ENCODE measurements around the gene AADACL4. TPM values are rescaled to one million over a fixed set of nuclear protein-coding genes. Genes with fewer than 3 reads are reported as not detected.

The AADACL4 gene
- total and polyA plus RNA-seq, 2 of the 8 experiments (the other 6 are each of a cell fraction or from before 2014, with no cell fraction given) = 0.08 TPM; not detected in 1

DNA sequence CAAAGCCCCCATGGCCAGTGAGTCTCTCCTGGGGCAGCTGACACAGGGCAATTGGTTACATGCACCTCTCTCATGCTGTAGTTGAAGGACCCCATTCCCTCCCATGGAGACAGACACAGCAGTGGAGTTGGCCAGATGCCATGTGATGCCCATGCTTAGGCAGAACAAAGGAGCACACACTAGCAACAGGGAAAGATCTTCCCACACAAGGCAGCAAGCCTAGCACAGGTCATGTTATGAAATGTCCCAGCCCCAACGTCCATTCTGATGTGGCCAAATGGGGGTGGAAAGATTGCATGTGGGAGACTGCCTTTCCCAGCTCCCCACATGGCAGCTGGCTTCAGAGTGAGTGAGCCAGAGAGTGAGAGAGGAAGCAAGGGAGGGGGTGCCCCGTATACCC, 34.5 kb downstream of the AADACL4 start (continued):
- TF ChIP-seq, protein P1, sequence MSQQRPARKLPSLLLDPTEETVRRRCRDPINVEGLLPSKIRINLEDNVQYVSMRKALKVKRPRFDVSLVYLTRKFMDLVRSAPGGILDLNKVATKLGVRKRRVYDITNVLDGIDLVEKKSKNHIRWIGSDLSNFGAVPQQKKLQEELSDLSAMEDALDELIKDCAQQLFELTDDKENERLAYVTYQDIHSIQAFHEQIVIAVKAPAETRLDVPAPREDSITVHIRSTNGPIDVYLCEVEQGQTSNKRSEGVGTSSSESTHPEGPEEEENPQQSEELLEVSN (IDR thresholded peaks at IDR 0.05) = no peak
- TF ChIP-seq, protein P2, sequence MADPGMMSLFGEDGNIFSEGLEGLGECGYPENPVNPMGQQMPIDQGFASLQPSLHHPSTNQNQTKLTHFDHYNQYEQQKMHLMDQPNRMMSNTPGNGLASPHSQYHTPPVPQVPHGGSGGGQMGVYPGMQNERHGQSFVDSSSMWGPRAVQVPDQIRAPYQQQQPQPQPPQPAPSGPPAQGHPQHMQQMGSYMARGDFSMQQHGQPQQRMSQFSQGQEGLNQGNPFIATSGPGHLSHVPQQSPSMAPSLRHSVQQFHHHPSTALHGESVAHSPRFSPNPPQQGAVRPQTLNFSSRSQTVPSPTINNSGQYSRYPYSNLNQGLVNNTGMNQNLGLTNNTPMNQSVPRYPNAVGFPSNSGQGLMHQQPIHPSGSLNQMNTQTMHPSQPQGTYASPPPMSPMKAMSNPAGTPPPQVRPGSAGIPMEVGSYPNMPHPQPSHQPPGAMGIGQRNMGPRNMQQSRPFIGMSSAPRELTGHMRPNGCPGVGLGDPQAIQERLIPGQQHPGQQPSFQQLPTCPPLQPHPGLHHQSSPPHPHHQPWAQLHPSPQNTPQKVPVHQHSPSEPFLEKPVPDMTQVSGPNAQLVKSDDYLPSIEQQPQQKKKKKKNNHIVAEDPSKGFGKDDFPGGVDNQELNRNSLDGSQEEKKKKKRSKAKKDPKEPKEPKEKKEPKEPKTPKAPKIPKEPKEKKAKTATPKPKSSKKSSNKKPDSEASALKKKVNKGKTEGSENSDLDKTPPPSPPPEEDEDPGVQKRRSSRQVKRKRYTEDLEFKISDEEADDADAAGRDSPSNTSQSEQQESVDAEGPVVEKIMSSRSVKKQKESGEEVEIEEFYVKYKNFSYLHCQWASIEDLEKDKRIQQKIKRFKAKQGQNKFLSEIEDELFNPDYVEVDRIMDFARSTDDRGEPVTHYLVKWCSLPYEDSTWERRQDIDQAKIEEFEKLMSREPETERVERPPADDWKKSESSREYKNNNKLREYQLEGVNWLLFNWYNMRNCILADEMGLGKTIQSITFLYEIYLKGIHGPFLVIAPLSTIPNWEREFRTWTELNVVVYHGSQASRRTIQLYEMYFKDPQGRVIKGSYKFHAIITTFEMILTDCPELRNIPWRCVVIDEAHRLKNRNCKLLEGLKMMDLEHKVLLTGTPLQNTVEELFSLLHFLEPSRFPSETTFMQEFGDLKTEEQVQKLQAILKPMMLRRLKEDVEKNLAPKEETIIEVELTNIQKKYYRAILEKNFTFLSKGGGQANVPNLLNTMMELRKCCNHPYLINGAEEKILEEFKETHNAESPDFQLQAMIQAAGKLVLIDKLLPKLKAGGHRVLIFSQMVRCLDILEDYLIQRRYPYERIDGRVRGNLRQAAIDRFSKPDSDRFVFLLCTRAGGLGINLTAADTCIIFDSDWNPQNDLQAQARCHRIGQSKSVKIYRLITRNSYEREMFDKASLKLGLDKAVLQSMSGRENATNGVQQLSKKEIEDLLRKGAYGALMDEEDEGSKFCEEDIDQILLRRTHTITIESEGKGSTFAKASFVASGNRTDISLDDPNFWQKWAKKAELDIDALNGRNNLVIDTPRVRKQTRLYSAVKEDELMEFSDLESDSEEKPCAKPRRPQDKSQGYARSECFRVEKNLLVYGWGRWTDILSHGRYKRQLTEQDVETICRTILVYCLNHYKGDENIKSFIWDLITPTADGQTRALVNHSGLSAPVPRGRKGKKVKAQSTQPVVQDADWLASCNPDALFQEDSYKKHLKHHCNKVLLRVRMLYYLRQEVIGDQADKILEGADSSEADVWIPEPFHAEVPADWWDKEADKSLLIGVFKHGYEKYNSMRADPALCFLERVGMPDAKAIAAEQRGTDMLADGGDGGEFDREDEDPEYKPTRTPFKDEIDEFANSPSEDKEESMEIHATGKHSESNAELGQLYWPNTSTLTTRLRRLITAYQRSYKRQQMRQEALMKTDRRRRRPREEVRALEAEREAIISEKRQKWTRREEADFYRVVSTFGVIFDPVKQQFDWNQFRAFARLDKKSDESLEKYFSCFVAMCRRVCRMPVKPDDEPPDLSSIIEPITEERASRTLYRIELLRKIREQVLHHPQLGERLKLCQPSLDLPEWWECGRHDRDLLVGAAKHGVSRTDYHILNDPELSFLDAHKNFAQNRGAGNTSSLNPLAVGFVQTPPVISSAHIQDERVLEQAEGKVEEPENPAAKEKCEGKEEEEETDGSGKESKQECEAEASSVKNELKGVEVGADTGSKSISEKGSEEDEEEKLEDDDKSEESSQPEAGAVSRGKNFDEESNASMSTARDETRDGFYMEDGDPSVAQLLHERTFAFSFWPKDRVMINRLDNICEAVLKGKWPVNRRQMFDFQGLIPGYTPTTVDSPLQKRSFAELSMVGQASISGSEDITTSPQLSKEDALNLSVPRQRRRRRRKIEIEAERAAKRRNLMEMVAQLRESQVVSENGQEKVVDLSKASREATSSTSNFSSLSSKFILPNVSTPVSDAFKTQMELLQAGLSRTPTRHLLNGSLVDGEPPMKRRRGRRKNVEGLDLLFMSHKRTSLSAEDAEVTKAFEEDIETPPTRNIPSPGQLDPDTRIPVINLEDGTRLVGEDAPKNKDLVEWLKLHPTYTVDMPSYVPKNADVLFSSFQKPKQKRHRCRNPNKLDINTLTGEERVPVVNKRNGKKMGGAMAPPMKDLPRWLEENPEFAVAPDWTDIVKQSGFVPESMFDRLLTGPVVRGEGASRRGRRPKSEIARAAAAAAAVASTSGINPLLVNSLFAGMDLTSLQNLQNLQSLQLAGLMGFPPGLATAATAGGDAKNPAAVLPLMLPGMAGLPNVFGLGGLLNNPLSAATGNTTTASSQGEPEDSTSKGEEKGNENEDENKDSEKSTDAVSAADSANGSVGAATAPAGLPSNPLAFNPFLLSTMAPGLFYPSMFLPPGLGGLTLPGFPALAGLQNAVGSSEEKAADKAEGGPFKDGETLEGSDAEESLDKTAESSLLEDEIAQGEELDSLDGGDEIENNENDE (IDR thresholded peaks at IDR 0.05; ENCODE audit: insufficient replicate concordance, low read length) = no peak
- no peak for TF ChIP-seq TBP (IDR thresholded peaks at IDR 0.05; ENCODE audit: low read depth, low read length)
- no peak for TF ChIP-seq NRF1 (IDR thresholded peaks at IDR 0.05; ENCODE audit: low read depth, low read length)
- no peak for TF ChIP-seq CEBPB (IDR thresholded peaks at IDR 0.05; ENCODE audit: low read depth, low read length)
- no peak for TF ChIP-seq CBX5 (IDR thresholded peaks at IDR 0.05; ENCODE audit: low read depth, low read length)
- TF ChIP-seq SP2 (IDR thresholded peaks at IDR 0.05; ENCODE audit: low read length) = no peak

Data from H1 (cell line).